GM23338 (cell line): ENCODE results near the gene GPRC5B.

Source experiments
- CTCF ChIP-seq, 2 experiments: fragments of 200-600 bp in 1 of 2; sonication (generic) in 1 of 2; conservative IDR thresholded peaks; 2 replicates each; pipeline versions ENCODE4 v1.5.1 to v1.6.1; 2016 to 2017; ENCODE audit warnings: antibody characterized with exemption in 2 of 2, low read depth in 2 of 2, mild to moderate bottlenecking in 2 of 2, moderate library complexity in 1 of 2
- ETS1 ChIP-seq: IDR thresholded peaks from 2 replicates; pipeline ENCODE4 v1.6.1; 2016; ENCODE audit warnings: antibody characterized with exemption
- EZH2 ChIP-seq: fragments of 200-600 bp; sonication (generic); IDR thresholded peaks from one replicate; pipeline ENCODE4 v1.8.0; 2017; ENCODE audit warnings: antibody characterized with exemption, mild to moderate bottlenecking, low read depth; ENCODE audit not compliant: unreplicated experiment
- EZH2phosphoT487 ChIP-seq: fragments of 200-600 bp; sonication (generic); IDR thresholded peaks from one replicate; pipeline ENCODE4 v1.8.1; 2018; ENCODE audit warnings: antibody characterized with exemption; ENCODE audit not compliant: unreplicated experiment
- JUNB ChIP-seq: IDR thresholded peaks from one replicate; pipeline ENCODE4 v1.6.1; 2016; ENCODE audit warnings: antibody characterized with exemption; ENCODE audit not compliant: unreplicated experiment
- POLR2AphosphoS5 ChIP-seq: IDR thresholded peaks from 2 replicates; pipeline ENCODE4 v1.6.1; 2016; ENCODE audit warnings: antibody characterized with exemption, low read depth
- REST ChIP-seq: IDR thresholded peaks from one replicate; pipeline ENCODE4 v1.6.1; 2018; ENCODE audit warnings: antibody characterized with exemption; ENCODE audit not compliant: unreplicated experiment

GRCh38 chr16:19842426-19843157 is 42.1 kb downstream of the GPRC5B start:
- no peak for TF ChIP-seq CTCF (conservative IDR thresholded peaks at IDR 0.05; ENCODE audit: low read depth in 2 of 2)
- no peak for TF ChIP-seq EZH2
- no peak for TF ChIP-seq POLR2AphosphoS5
- TF ChIP-seq REST = no peak
- TF ChIP-seq ETS1 = no peak
- TF ChIP-seq EZH2phosphoT487 = no peak
- no peak for TF ChIP-seq JUNB
